Measurements from ENCODE around the gene TARDBP.
A peak's percentile ranks its signal among the peaks of the same experiment; 100 is the strongest.

TARDBP gene

DNA sequence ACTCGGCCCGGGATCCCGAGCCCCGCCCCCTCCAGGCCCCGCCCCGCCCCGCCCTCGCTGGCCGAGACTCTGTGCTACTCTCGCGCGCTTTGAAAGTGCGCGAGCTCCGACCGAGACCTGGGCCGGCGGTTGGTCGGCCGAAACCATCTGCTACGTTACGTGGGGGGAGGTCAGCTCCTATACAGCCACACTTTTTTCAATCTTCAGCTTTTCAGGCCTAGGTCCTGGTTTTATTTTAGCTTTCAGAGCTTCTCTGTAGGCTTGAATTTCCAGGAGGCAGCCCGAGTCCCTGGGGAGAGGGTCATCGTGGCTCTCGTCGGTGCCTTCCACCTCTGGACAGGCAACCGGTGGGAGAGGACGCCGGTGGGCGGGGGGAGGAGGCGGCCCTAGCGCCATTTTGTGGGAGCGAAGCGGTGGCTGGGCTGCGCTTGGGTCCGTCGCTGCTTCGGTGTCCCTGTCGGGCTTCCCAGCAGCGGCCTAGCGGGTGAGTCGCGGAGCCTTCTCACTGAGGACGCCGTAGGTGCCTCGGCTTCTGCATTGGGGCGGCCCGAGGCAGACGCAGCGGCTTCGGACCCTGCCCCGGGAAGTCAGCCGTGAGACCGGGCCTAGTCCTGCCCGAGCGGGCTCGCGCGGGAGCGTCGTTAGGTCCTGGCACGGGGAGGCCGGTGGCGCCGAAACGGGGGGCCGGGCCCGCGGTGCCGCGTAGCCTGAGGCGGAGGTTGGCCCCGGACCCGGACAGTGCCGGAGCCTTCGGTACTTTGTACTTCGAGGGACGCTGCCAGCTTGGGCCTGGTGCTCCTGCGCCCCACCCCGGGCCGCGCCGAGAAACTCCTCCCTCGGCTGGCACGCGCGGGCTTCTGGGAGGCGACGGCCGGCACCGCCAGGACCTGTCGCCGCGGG lies at the start of gene TARDBP:
Gene TARDBP, plus strand, starts transcription at position 395 of the 900 bp plus-strand sequence. CDS start 1,074 bp downstream, outside the sequence.
- no peak for FAIRE-seq
- peak; percentile 71 for DNase-seq (ENCODE audit: insufficient read length, low spot score)
- TF ChIP-seq, protein P1, sequence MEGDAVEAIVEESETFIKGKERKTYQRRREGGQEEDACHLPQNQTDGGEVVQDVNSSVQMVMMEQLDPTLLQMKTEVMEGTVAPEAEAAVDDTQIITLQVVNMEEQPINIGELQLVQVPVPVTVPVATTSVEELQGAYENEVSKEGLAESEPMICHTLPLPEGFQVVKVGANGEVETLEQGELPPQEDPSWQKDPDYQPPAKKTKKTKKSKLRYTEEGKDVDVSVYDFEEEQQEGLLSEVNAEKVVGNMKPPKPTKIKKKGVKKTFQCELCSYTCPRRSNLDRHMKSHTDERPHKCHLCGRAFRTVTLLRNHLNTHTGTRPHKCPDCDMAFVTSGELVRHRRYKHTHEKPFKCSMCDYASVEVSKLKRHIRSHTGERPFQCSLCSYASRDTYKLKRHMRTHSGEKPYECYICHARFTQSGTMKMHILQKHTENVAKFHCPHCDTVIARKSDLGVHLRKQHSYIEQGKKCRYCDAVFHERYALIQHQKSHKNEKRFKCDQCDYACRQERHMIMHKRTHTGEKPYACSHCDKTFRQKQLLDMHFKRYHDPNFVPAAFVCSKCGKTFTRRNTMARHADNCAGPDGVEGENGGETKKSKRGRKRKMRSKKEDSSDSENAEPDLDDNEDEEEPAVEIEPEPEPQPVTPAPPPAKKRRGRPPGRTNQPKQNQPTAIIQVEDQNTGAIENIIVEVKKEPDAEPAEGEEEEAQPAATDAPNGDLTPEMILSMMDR (IDR thresholded peaks at IDR 0.05; ENCODE audit: insufficient read depth, missing control alignments): no peak

DNA sequence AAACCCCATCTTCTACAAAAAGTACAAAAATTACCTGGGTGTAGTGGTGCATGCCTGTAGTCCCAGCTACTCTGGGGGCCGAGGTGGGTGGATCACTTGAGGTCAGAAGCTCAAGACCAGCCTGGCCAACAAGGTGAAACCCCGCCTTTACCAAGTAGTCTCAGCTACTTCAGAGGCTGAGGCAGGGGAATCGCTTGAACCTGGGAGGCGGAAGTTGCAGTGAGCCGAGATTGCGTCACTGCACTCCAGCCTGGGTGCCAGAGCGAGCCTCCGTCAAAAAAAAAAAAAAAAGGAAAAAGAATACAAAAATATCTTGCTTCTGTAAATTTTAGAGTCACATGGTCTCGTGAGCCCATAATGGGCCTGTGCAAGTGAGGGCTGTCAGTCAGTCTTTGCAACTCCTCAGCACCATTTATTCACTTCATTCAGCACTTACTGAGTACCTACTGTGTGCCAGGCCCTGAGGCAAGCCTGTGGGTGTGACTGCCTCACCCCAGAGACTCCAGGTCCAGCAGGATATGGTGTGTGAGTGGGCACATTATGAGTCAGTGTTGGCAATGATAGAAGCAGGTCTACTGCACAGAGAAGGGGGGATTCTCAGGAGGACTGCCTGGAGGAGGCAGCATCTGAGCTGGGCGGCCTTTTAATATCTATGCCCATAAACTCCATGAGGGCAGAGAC lies 46.8 kb upstream of the TARDBP start:
- no peak for FAIRE-seq
- DNase-seq (ENCODE audit: insufficient read length, low spot score): no peak
- TF ChIP-seq, protein P1 (IDR thresholded peaks at IDR 0.05; ENCODE audit: insufficient read depth, missing control alignments): no peak

DNA sequence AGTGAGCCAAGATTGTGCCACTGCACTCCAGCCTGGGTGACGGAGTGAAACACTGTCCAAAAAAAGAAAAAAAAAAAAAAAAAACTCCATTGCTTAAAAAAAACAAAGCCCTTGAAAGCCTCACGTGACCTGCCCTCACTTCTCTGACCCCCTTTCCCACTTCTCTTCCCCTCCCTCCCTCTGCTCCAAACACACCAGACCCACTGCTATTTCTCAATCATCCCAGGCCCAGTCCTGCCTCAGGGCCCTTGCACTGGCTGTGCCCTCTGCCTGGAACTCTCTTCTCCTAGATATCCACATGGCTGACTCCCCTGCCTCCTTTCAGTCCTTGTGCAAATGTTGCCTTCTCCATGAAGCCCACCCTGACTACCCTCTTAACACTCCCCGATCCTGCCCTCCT lies 45.4 kb upstream of the TARDBP start:
- TF ChIP-seq, protein P1 (IDR thresholded peaks at IDR 0.05; ENCODE audit: insufficient read depth, missing control alignments): no peak
- FAIRE-seq: no peak
- no peak for DNase-seq (ENCODE audit: insufficient read length, low spot score)

DNA sequence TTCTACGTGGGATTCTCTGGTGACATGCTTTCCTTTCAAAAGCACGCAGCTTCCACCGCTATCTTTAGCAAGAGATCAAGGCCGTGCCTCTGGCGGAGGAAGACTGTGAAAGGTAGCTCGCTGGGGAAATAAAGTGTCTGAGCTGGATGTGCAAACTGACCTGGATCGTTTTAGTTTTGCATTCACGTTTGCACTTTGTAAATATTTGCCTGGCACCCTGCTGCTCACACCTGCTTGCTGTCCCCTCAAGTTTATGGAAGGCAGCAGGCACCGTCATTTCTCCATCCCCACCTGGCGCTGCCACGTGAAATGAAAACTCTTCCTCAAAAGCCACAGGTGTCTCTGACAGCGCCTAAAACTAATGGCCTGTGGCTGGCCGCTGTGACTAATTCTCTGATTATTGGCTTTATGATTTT lies 44.0 kb upstream of the TARDBP start:
- TF ChIP-seq, protein P1 (IDR thresholded peaks at IDR 0.05; ENCODE audit: insufficient read depth, missing control alignments): no peak
- DNase-seq (ENCODE audit: insufficient read length, low spot score) (no peak), FAIRE-seq (no peak)

DNA sequence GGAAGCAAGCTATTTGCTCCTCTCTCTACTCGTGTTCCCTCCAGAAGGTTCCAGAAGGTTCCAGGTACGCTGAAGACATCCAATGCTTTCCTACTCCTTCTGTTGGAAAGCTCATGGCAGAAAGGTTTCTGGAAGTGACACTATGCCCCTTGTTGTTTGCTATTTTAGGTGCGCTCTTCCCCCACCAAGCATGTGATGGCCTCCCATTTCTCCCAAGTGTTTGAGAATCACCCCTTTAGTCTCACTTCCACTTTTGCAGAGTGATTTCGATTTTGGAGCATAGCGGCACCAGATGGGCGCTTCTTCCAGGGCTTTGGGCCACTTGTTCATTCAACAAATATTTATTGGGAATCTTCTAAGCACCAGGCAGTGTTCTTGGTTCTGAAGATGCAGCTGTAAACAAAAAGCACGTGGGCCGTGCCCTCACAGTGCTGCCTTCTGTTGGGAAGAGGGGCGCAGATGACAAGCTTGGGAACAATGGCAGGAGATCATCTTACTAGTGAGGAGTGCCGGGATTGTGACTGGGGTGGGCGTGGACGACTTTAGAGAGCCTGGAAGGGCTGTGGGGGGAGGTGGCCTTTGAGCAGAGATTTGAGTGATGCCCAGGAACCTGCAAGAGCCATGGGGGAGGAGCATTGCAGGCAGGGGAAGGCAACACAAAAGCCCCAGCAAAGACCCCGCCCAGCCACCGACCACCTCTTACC lies 43.0 kb upstream of the TARDBP start:
- FAIRE-seq (no peak), DNase-seq (ENCODE audit: insufficient read length, low spot score) (no peak)
- TF ChIP-seq, protein P1 (IDR thresholded peaks at IDR 0.05; ENCODE audit: insufficient read depth, missing control alignments): no peak

DNA sequence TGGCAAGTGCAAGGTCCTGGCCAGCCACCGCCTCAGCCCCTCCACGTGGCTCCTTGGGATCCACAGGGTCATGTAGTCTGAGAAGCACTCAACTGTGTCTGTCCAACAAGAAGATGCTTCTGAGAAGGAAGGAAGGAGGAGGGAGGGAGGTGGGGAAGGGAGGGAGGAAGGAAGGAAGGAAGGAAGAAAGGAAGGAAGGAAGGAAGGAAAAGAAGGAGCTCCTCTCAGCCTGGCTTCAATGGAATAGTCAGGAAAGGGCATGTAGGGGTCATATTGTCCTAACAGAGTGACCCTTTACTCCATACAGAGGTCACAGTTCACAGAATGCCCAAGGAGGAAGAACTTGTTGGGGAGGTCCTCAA lies 42.5 kb upstream of the TARDBP start:
- FAIRE-seq (no peak), DNase-seq (ENCODE audit: insufficient read length, low spot score) (no peak)
- TF ChIP-seq, protein P1 (IDR thresholded peaks at IDR 0.05; ENCODE audit: insufficient read depth, missing control alignments): no peak

Data from D721Med (cell line).